CD4-positive, alpha-beta memory T cell (primary cell): ENCODE data around the gene KCMF1. TPM values are rescaled to one million over a fixed set of nuclear protein-coding genes. Genes with fewer than 3 reads are reported as not detected.

Experiments
- CTCF ChIA-PET: fragments of 350-600 bp; sonication (Branson Sonifier 250); formaldehyde crosslinking; loops from one replicate; lab custom pipeline; 2021; ENCODE audit warnings: inconsistent platforms; ENCODE audit not compliant: partially characterized antibody; lab: Charles Lee
- POLR2A ChIA-PET: fragments of 350-600 bp; sonication (Branson Sonifier 250); formaldehyde crosslinking; loops from one replicate; lab custom pipeline; 2021; ENCODE audit not compliant: partially characterized antibody; lab: Charles Lee
- DNase-seq, 5 donors: peaks; one replicate each; pipeline versions ENCODE4 v3.0.0 to v3.0.0-alpha.2; 2020 to 2022; ENCODE audit warnings: mixed read lengths in 1 of 5
- H3K27ac ChIP-seq: one replicate; pipeline ENCODE4 v1.7.0; 2013; ENCODE audit warnings: low read depth, low read length
- H3K27me3 ChIP-seq: 2 replicates; pipeline ENCODE4 v1.7.0; 2013; ENCODE audit warnings: mild to moderate bottlenecking, low read length, moderate library complexity; ENCODE audit not compliant: insufficient read depth
- H3K36me3 ChIP-seq: 2 replicates; pipeline ENCODE4 v1.7.0; 2013; ENCODE audit warnings: mild to moderate bottlenecking, low read length, moderate library complexity; ENCODE audit not compliant: insufficient read depth
- H3K4me1 ChIP-seq: 2 replicates; pipeline ENCODE4 v1.7.0; 2013; ENCODE audit warnings: mild to moderate bottlenecking, low read length, moderate library complexity; ENCODE audit not compliant: insufficient read depth
- H3K4me3 ChIP-seq, 2 donors: one replicate each; pipeline ENCODE4 v1.7.0; 2013; ENCODE audit warnings: low read length in 2 of 2, mild to moderate bottlenecking in 1 of 2
- H3K9me3 ChIP-seq, 2 donors: one replicate each; pipeline ENCODE4 v1.7.0; 2013; ENCODE audit warnings: low read length in 2 of 2, control low read depth in 1 of 2; ENCODE audit not compliant: control insufficient read depth in 1 of 2
- H3K27ac Mint-ChIP-seq, 7 donors: one replicate each; pipeline ENCODE4 v1.8.0; 2020 to 2021; ENCODE audit warnings: mixed read lengths in 7 of 7, mild to moderate bottlenecking in 6 of 7, inconsistent platforms in 3 of 7, moderate library complexity in 3 of 7
- H3K27me3 Mint-ChIP-seq, 2 donors: one replicate each; pipeline ENCODE4 v1.8.0; 2020 to 2021; ENCODE audit warnings: mixed read lengths in 2 of 2
- H3K36me3 Mint-ChIP-seq, 2 donors: one replicate each; pipeline ENCODE4 v1.8.0; 2020 to 2021; ENCODE audit warnings: mixed read lengths in 2 of 2, inconsistent platforms in 1 of 2, mild to moderate bottlenecking in 1 of 2
- H3K4me1 Mint-ChIP-seq, 4 donors: one replicate each; pipeline ENCODE4 v1.8.0; 2020 to 2021; ENCODE audit warnings: mixed read lengths in 4 of 4, mild to moderate bottlenecking in 1 of 4
- H3K4me3 Mint-ChIP-seq, 8 donors: one replicate each; pipeline ENCODE4 v1.8.0; 2020 to 2021; ENCODE audit warnings: mixed read lengths in 8 of 8, mild to moderate bottlenecking in 7 of 8, moderate library complexity in 6 of 8, inconsistent platforms in 3 of 8
- H3K9me3 Mint-ChIP-seq, 8 donors: one replicate each; pipeline ENCODE4 v1.8.0; 2020 to 2021; ENCODE audit warnings: mixed read lengths in 8 of 8, mild to moderate bottlenecking in 5 of 8, inconsistent platforms in 3 of 8, moderate library complexity in 1 of 8
- intact Hi-C: fragments of 100-400 bp; cut with micrococcal nuclease; formaldehyde crosslinking; loops from one replicate; pipeline ENCODE4 v1.15.1; 2023
- polyA plus RNA-seq, 2 donors: library from polyadenylated mRNA; unstranded; fragments of 300-500 nt; fragmentation: Illumina TruSeq; gene quantifications; one replicate each; pipeline ENCODE4 v1.2.3, GENCODE V29; 2021
- total RNA-seq, 2 experiments: library from RNA; stranded (reverse); gene quantifications; one replicate each; pipeline ENCODE4 v1.2.3, GENCODE V29; 2021

KCMF1 gene
- total and polyA plus RNA-seq, 4 experiments from 2014 or later, result 25.8 to 62.7 (median 47.2) TPM

- Histone ChIP-seq H3K27me3 (no peaks in the 10 kb centered on the region), H3K4me3 (no peak overlapping the region), H3K9me3 (no peaks in the 10 kb centered on the region), H3K36me3 (no peaks in the 10 kb centered on the region), H3K27ac (no peak overlapping the region), H3K4me1 (peaks cover 74% of the 10 kb centered on the region)
- ChIA-PET CTCF (interaction anchor here (1.0 to 1.4 kb wide), 2 partner anchors 12 to 65 kb away, joined by 3 to 6 read pairs; no protein-coding TSS in a partner anchor), POLR2A (no interaction called here)
- Mint-ChIP-seq H3K36me3 (peaks cover 0 to 9% of the 10 kb centered on the region in 2 donors), H3K27me3 (no peaks in the 10 kb centered on the region), H3K9me3 (no peaks in the 10 kb centered on the region), H3K27ac (peak overlapping the region in 2 of 7 donors; percentile 3 to 15), H3K4me1 (peaks cover 29 to 46% (median 36%) of the 10 kb centered on the region in 4 donors), H3K4me3 (peak overlapping the region in 1 of 8 donors; percentile 11)
- DNase-seq, result no peak
- intact Hi-C loops, result no loop called here
Measured at GRCh38 chr2:84991404-84992160, 20.6 kb downstream of the KCMF1 start.

- no peak for DNase-seq
- no peaks in the 10 kb centered on the region for H3K27me3 ChIP-seq
- peaks cover 24 to 59% (median 43%) of the 10 kb centered on the region in 4 donors for H3K4me1 Mint-ChIP-seq
- H3K4me1 ChIP-seq, result peaks cover 54% of the 10 kb centered on the region
- H3K36me3 ChIP-seq, result no peaks in the 10 kb centered on the region
- H3K9me3 Mint-ChIP-seq, result no peaks in the 10 kb centered on the region
- H3K4me3 ChIP-seq, result no peak overlapping the region
- H3K27ac Mint-ChIP-seq, result peak overlapping the region in 4 of 7 donors; percentile 1 to 20 (median 14)
- peaks cover 0 to 10% of the 10 kb centered on the region in 2 donors for H3K36me3 Mint-ChIP-seq
- intact Hi-C loops, result no loop called here
- ChIA-PET POLR2A (no interaction called here), CTCF (interaction anchor here (0.6 to 1.5 kb wide), 3 partner anchors 12 to 19 kb away, joined by 3 read pairs; no protein-coding TSS in a partner anchor)
- no peak overlapping the region for H3K27ac ChIP-seq
- H3K4me3 Mint-ChIP-seq, result peak overlapping the region in 5 of 8 donors; percentile 3 to 67 (median 23)
- H3K9me3 ChIP-seq, result no peaks in the 10 kb centered on the region
- H3K27me3 Mint-ChIP-seq, result no peaks in the 10 kb centered on the region
Measured at GRCh38 chr2:84995826-84996225, 24.9 kb downstream of the KCMF1 start.

- Histone ChIP-seq H3K36me3 (no peaks in the 10 kb centered on the region), H3K27me3 (no peaks in the 10 kb centered on the region), H3K4me1 (peaks cover 53% of the 10 kb centered on the region), H3K27ac (no peak overlapping the region), H3K4me3 (no peak overlapping the region), H3K9me3 (no peaks in the 10 kb centered on the region)
- no peak overlapping the region for H3K27ac Mint-ChIP-seq
- ChIA-PET POLR2A (no interaction called here), CTCF (no interaction called here)
- H3K9me3 Mint-ChIP-seq, result no peaks in the 10 kb centered on the region
- H3K4me1 Mint-ChIP-seq, result peaks cover 30 to 68% (median 51%) of the 10 kb centered on the region in 4 donors
- no peak overlapping the region for H3K4me3 Mint-ChIP-seq
- no peaks in the 10 kb centered on the region for H3K27me3 Mint-ChIP-seq
- peaks cover 0 to 10% of the 10 kb centered on the region in 2 donors for H3K36me3 Mint-ChIP-seq
- intact Hi-C loops, result no loop called here
- no peak for DNase-seq
Measured at GRCh38 chr2:84996909-84997308, 25.9 kb downstream of the KCMF1 start.

GRCh38 chr2:84999553-84999955 is 28.6 kb downstream of the KCMF1 start:
- no peak for DNase-seq
- POLR2A ChIA-PET, result no interaction called here
- Histone ChIP-seq H3K9me3 (no peaks in the 10 kb centered on the region), H3K36me3 (no peaks in the 10 kb centered on the region), H3K27ac (no peak overlapping the region), H3K27me3 (no peaks in the 10 kb centered on the region), H3K4me3 (no peak overlapping the region), H3K4me1 (peaks cover 55% of the 10 kb centered on the region)
- Mint-ChIP-seq H3K36me3 (peaks cover 4 to 14% of the 10 kb centered on the region in 2 donors), H3K9me3 (no peaks in the 10 kb centered on the region), H3K27me3 (no peaks in the 10 kb centered on the region), H3K4me1 (peaks cover 37 to 75% (median 59%) of the 10 kb centered on the region in 4 donors), H3K4me3 (peak overlapping the region in 5 of 8 donors; percentile 1 to 50 (median 19)), H3K27ac (peak overlapping the region in 5 of 7 donors; percentile 14 to 75 (median 62))
- CTCF ChIA-PET, result interaction anchor here (1.6 kb wide), 1 partner anchor 74 kb away, joined by 7 read pairs; no protein-coding TSS in a partner anchor
- intact Hi-C loops, result no loop called here

GRCh38 chr2:85001595-85001994 is 30.6 kb downstream of the KCMF1 start:
- Histone ChIP-seq H3K4me3 (no peak overlapping the region), H3K9me3 (no peaks in the 10 kb centered on the region), H3K27me3 (no peaks in the 10 kb centered on the region), H3K4me1 (peaks cover 44% of the 10 kb centered on the region), H3K27ac (no peak overlapping the region), H3K36me3 (no peaks in the 10 kb centered on the region)
- Mint-ChIP-seq H3K27ac (peak overlapping the region in 6 of 7 donors; percentile 24 to 89 (median 70)), H3K36me3 (peaks cover 4 to 9% of the 10 kb centered on the region in 2 donors), H3K4me1 (peaks cover 36 to 66% (median 51%) of the 10 kb centered on the region in 4 donors), H3K4me3 (peak overlapping the region in 3 of 8 donors; percentile 23 to 29 (median 28)), H3K27me3 (no peaks in the 10 kb centered on the region), H3K9me3 (no peaks in the 10 kb centered on the region)
- intact Hi-C loops, result no loop called here
- CTCF ChIA-PET, result interaction anchor here (2.6 to 4.0 kb wide), 3 partner anchors 9 to 75 kb away, joined by 8 to 17 read pairs (median 11); no protein-coding TSS in a partner anchor
- POLR2A ChIA-PET, result interaction anchor here (0.5 to 1.5 kb wide), 4 partner anchors 9 to 32 kb away, joined by 3 read pairs; no protein-coding TSS in a partner anchor
- peak in 1 of 5 donors; percentile 13 for DNase-seq

- no peak overlapping the region for H3K27ac ChIP-seq
- intact Hi-C loops, result no loop called here
Measured at GRCh38 chr2:85002534-85002933, 31.6 kb downstream of the KCMF1 start.

GRCh38 chr2:85008252-85008651 is 37.3 kb downstream of the KCMF1 start:
- peaks cover 48 to 76% (median 58%) of the 10 kb centered on the region in 4 donors for H3K4me1 Mint-ChIP-seq
- ChIA-PET CTCF (interaction anchor here (0.6 to 3.3 kb wide), 2 partner anchors 82 to 716 kb away, joined by 3 to 12 read pairs; no protein-coding TSS in a partner anchor), POLR2A (interaction anchor here (1.2 kb wide), 1 partner anchor 82 kb away, joined by 6 read pairs; no protein-coding TSS in a partner anchor)

More at GRCh38 chr2:85002534-85002933, 31.6 kb downstream of the KCMF1 start:
- peak overlapping the region in 2 of 8 donors; percentile 20 to 23 for H3K4me3 Mint-ChIP-seq
- peak overlapping the region in 4 of 7 donors; percentile 18 to 66 (median 37) for H3K27ac Mint-ChIP-seq
- Histone ChIP-seq H3K36me3 (peaks cover 4% of the 10 kb centered on the region), H3K4me3 (no peak overlapping the region), H3K9me3 (no peaks in the 10 kb centered on the region), H3K27me3 (no peaks in the 10 kb centered on the region), H3K4me1 (peaks cover 39% of the 10 kb centered on the region)
- no peaks in the 10 kb centered on the region for H3K9me3 Mint-ChIP-seq
- no peak for DNase-seq
- peaks cover 34 to 64% (median 48%) of the 10 kb centered on the region in 4 donors for H3K4me1 Mint-ChIP-seq
- no peaks in the 10 kb centered on the region for H3K27me3 Mint-ChIP-seq
- CTCF ChIA-PET, result interaction anchor here (0.6 to 4.0 kb wide), 4 partner anchors 8 to 76 kb away, joined by 3 to 17 read pairs (median 10); no protein-coding TSS in a partner anchor
- POLR2A ChIA-PET, result interaction anchor here (0.5 to 1.5 kb wide), 2 partner anchors 11 to 33 kb away, joined by 3 read pairs; no protein-coding TSS in a partner anchor
- peaks cover 11 to 13% of the 10 kb centered on the region in 2 donors for H3K36me3 Mint-ChIP-seq

More at GRCh38 chr2:85008252-85008651, 37.3 kb downstream of the KCMF1 start:
- Mint-ChIP-seq H3K36me3 (peaks cover 24 to 25% of the 10 kb centered on the region in 2 donors), H3K9me3 (no peaks in the 10 kb centered on the region), H3K4me3 (no peak overlapping the region), H3K27ac (no peak overlapping the region), H3K27me3 (no peaks in the 10 kb centered on the region)
- Histone ChIP-seq H3K4me1 (peaks cover 45% of the 10 kb centered on the region), H3K27me3 (no peaks in the 10 kb centered on the region), H3K4me3 (no peak overlapping the region), H3K9me3 (no peaks in the 10 kb centered on the region), H3K36me3 (peaks cover 13% of the 10 kb centered on the region), H3K27ac (no peak overlapping the region)
- intact Hi-C loops, result no loop called here
- DNase-seq, result no peak
